Panc1 (cell line): ENCODE results near the gene CERKL. TPM values are rescaled to one million over a fixed set of nuclear protein-coding genes. Genes with fewer than 3 reads are reported as not detected.

Experiments
- ATAC-seq: fragments of 200-7000 bp; cut with Tn5 transposase; 2 replicates; pipeline ENCODE4 v1.9.1; 2020; ENCODE audit warnings: mild to moderate bottlenecking, moderate library complexity
- BruUV-seq: library from RNA; stranded (reverse); fragments of 400-500 nt; replicated peaks from 2 replicates; lab custom pipeline; 2021; lab: Mats Ljungman, UMichigan
- CTCF ChIA-PET: fragments of 300-600 bp; sonication (Branson Sonifier 250); formaldehyde crosslinking; loops from one replicate; lab custom pipeline; 2022; ENCODE audit warnings: antibody characterized with exemption; lab: Charles Lee
- POLR2A ChIA-PET: fragments of 300-600 bp; sonication (Branson Sonifier 250); formaldehyde crosslinking; loops from one replicate; lab custom pipeline; 2022; ENCODE audit warnings: antibody characterized with exemption; lab: Charles Lee
- DNase-seq: peaks from one replicate; pipeline ENCODE4 v3.0.0-alpha.2; 2010; ENCODE audit warnings: low read depth, low spot score
- H3K27ac ChIP-seq: 2 replicates; pipeline ENCODE4 v1.5.1; 2011; ENCODE audit warnings: mild to moderate bottlenecking, low read length, inconsistent platforms
- H3K27me3 ChIP-seq: fragments of 200-500 bp; sonication (Bioruptor generic); 2 replicates; pipeline ENCODE4 v1.6.0; 2014; ENCODE audit warnings: low read length, inconsistent platforms; ENCODE audit not compliant: control insufficient read depth, insufficient read depth
- H3K36me3 ChIP-seq: fragments of 200-500 bp; sonication (Bioruptor generic); 2 replicates; pipeline ENCODE4 v1.5.1; 2014; ENCODE audit warnings: inconsistent platforms, mild to moderate bottlenecking, low read length, moderate library complexity; ENCODE audit not compliant: control insufficient read depth, insufficient read depth
- H3K4me1 ChIP-seq: 2 replicates; pipeline ENCODE4 v1.5.1; 2011; ENCODE audit warnings: inconsistent platforms, mild to moderate bottlenecking, low read length, moderate library complexity; ENCODE audit not compliant: control insufficient read depth, insufficient read depth
- H3K4me3 ChIP-seq, 2 experiments: 2 replicates each; pipeline ENCODE4 v1.5.1; 2011 to 2012; ENCODE audit warnings: low read depth in 2 of 2, low read length in 2 of 2, mild to moderate bottlenecking in 2 of 2, inconsistent platforms in 1 of 2, moderate library complexity in 1 of 2
- H3K9me3 ChIP-seq: fragments of 200-500 bp; sonication (Bioruptor generic); 2 replicates; pipeline ENCODE4 v1.5.1; 2014; ENCODE audit warnings: low read depth, mild to moderate bottlenecking, inconsistent platforms, low read length, moderate library complexity; ENCODE audit not compliant: control insufficient read depth, insufficient read depth
- POLR2AphosphoS5 ChIP-seq: IDR thresholded peaks from 2 replicates; pipeline ENCODE4 v1.6.1; 2012; ENCODE audit warnings: mild to moderate bottlenecking, low read depth, low read length, moderate library complexity
- SIN3A ChIP-seq: IDR thresholded peaks from 2 replicates; pipeline ENCODE4 v1.6.1; 2012; ENCODE audit warnings: low read depth, mild to moderate bottlenecking, low read length, moderate library complexity, borderline replicate concordance; ENCODE audit not compliant: insufficient read depth
- TCF7L2 ChIP-seq: IDR thresholded peaks from 2 replicates; pipeline ENCODE4 v1.6.1; 2011; ENCODE audit warnings: mild to moderate bottlenecking, low read depth, low read length, inconsistent platforms
- in situ Hi-C: cut with HindIII; loops from 2 replicates; pipeline ENCODE4 v1.10.0; 2016; ENCODE audit warnings: low sequenced_read_pairs, low pct_unique_long_range_greater_than_20kb
- intact Hi-C: fragments of 100-400 bp; cut with micrococcal nuclease; formaldehyde crosslinking; loops from one replicate; pipeline ENCODE4 v1.10.0; 2022; ENCODE audit not compliant: unreplicated experiment
- total RNA-seq: library from RNA; stranded (reverse); gene quantifications from one replicate; pipeline ENCODE4 v1.2.1, GENCODE V29; 2021; ENCODE audit not compliant: unreplicated experiment
- TF ChIP-seq, protein P1 (sequence below), 2 experiments: IDR thresholded peaks; 2 replicates each; pipeline ENCODE4 v1.6.1; 2011 to 2012; ENCODE audit warnings: low read depth in 2 of 2, control low read depth in 1 of 2, low read length in 1 of 2, mild to moderate bottlenecking in 1 of 2, moderate library complexity in 1 of 2; ENCODE audit not compliant: insufficient read depth in 1 of 2
- TF ChIP-seq, protein P2 (sequence below): fragments of 450-650 bp; IDR thresholded peaks from 2 replicates; pipeline ENCODE4 v1.5.1; 2017; ENCODE audit warnings: mild to moderate bottlenecking

The CERKL gene
- total RNA-seq, 1 experiment from 2014 or later = 0.87 TPM

DNA sequence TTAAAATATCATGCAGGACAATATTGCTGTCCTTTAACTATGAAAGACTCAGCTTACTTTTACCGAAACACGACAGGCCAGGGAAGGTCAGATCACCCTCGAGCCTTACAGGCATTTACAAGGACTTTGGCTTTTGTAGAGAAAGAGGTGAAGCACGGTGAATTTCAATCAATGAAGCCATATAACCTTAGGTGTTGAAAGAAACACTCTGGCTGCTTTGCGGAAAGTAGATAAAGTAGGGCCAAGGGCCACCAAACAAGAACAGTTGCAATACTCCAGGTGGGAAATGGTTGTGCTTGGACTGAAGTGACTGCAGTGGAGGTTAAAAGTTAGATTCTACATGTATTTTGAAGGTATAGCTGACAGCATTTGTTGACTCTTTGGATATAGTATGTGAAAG, 80.5 kb downstream of the CERKL start:
- in situ Hi-C loops = no loop called here
- no peak for ATAC-seq
- DNase-seq = no peak
- BruUV-seq = no TSS peak
- H3K27ac ChIP-seq = no peak overlapping the region
- no peak overlapping the region for H3K4me3 ChIP-seq
- ChIA-PET POLR2A (no interaction called here), CTCF (no interaction called here)
- H3K9me3 ChIP-seq = no peaks in the 10 kb centered on the region
- TF ChIP-seq POLR2AphosphoS5 (no peak), TCF7L2 (no peak), SIN3A (no peak)
- TF ChIP-seq, protein P1, sequence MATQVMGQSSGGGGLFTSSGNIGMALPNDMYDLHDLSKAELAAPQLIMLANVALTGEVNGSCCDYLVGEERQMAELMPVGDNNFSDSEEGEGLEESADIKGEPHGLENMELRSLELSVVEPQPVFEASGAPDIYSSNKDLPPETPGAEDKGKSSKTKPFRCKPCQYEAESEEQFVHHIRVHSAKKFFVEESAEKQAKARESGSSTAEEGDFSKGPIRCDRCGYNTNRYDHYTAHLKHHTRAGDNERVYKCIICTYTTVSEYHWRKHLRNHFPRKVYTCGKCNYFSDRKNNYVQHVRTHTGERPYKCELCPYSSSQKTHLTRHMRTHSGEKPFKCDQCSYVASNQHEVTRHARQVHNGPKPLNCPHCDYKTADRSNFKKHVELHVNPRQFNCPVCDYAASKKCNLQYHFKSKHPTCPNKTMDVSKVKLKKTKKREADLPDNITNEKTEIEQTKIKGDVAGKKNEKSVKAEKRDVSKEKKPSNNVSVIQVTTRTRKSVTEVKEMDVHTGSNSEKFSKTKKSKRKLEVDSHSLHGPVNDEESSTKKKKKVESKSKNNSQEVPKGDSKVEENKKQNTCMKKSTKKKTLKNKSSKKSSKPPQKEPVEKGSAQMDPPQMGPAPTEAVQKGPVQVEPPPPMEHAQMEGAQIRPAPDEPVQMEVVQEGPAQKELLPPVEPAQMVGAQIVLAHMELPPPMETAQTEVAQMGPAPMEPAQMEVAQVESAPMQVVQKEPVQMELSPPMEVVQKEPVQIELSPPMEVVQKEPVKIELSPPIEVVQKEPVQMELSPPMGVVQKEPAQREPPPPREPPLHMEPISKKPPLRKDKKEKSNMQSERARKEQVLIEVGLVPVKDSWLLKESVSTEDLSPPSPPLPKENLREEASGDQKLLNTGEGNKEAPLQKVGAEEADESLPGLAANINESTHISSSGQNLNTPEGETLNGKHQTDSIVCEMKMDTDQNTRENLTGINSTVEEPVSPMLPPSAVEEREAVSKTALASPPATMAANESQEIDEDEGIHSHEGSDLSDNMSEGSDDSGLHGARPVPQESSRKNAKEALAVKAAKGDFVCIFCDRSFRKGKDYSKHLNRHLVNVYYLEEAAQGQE (IDR thresholded peaks at IDR 0.05; ENCODE audit: insufficient read depth in 1 of 2, low read depth in 2 of 2, low read length in 1 of 2) = no peak
- TF ChIP-seq, protein P2, sequence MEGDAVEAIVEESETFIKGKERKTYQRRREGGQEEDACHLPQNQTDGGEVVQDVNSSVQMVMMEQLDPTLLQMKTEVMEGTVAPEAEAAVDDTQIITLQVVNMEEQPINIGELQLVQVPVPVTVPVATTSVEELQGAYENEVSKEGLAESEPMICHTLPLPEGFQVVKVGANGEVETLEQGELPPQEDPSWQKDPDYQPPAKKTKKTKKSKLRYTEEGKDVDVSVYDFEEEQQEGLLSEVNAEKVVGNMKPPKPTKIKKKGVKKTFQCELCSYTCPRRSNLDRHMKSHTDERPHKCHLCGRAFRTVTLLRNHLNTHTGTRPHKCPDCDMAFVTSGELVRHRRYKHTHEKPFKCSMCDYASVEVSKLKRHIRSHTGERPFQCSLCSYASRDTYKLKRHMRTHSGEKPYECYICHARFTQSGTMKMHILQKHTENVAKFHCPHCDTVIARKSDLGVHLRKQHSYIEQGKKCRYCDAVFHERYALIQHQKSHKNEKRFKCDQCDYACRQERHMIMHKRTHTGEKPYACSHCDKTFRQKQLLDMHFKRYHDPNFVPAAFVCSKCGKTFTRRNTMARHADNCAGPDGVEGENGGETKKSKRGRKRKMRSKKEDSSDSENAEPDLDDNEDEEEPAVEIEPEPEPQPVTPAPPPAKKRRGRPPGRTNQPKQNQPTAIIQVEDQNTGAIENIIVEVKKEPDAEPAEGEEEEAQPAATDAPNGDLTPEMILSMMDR = no peak
- no peaks in the 10 kb centered on the region for H3K27me3 ChIP-seq
- no peaks in the 10 kb centered on the region for H3K36me3 ChIP-seq
- H3K4me1 ChIP-seq = no peaks in the 10 kb centered on the region
- intact Hi-C loops = loop anchor here (10.0 kb wide), 1 partner anchor 548 kb away; no protein-coding TSS in a partner anchor

DNA sequence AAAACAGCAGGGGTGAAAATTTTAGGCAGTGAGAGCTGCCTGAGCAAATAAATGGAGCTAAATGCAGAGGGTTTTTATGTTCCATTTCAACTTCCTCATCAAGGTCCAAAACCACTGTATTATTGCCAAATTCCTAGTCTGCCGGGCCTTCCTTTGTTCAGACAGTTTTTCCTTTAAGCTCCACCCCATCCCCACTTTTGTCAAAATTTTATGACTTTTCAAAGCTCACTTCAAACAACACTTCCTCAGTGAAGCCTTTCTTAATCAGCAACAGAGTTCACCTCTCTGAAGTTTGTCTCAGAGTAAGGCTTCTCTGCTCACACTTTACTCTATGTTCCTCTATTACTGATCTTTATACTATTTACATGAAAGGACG, 81.3 kb downstream of the CERKL start:
- in situ Hi-C loops (no loop called here), intact Hi-C loops (loop anchor here (10.0 kb wide), 1 partner anchor 549 kb away; no protein-coding TSS in a partner anchor)
- no TSS peak for BruUV-seq
- TF ChIP-seq, protein P1 (IDR thresholded peaks at IDR 0.05; ENCODE audit: insufficient read depth in 1 of 2, low read depth in 2 of 2, low read length in 1 of 2) = no peak
- TF ChIP-seq POLR2AphosphoS5 (no peak), TCF7L2 (no peak)
- TF ChIP-seq, protein P2 = no peak
- Histone ChIP-seq H3K9me3 (no peaks in the 10 kb centered on the region), H3K36me3 (no peaks in the 10 kb centered on the region), H3K27ac (no peak overlapping the region), H3K27me3 (no peaks in the 10 kb centered on the region), H3K4me3 (no peak overlapping the region), H3K4me1 (no peaks in the 10 kb centered on the region)
- ATAC-seq = no peak
- DNase-seq = no peak
- ChIA-PET POLR2A (interaction anchor here (0.6 kb wide), 1 partner anchor 571 kb away, joined by 4 read pairs; no protein-coding TSS in a partner anchor), CTCF (interaction anchor here (0.6 kb wide), 1 partner anchor 108 kb away, joined by 3 read pairs; no protein-coding TSS in a partner anchor)
